Kidney epithelial cell (primary cell): Measurements from ENCODE around the gene CCR1. TPM values are rescaled to one million over a fixed set of nuclear protein-coding genes. Genes with fewer than 3 reads are reported as not detected.

ENCODE experiments used
- DNase-seq: peaks from one replicate; pipeline ENCODE4 v3.0.0-alpha.2; 2010; ENCODE audit warnings: low read depth
- H3K27me3 ChIP-seq: 2 replicates; pipeline ENCODE4 v1.6.0; 2011; ENCODE audit warnings: low read length; ENCODE audit not compliant: control insufficient read depth, insufficient read depth
- H3K36me3 ChIP-seq: 2 replicates; pipeline ENCODE4 v1.5.1; 2011; ENCODE audit warnings: low read length; ENCODE audit not compliant: control insufficient read depth, insufficient read depth
- H3K4me3 ChIP-seq: 2 replicates; pipeline ENCODE4 v1.5.1; 2011; ENCODE audit warnings: low read depth, mild to moderate bottlenecking, control low read depth, low read length
- total RNA-seq: library from RNA; depleted of rRNA; stranded (reverse); fragments of >200 nt; gene quantifications from 2 replicates; pipeline ENCODE4 v1.2.3, GENCODE V29; 2015
- TF ChIP-seq, protein P1 (sequence below): IDR thresholded peaks from 2 replicates; pipeline ENCODE4 v1.5.1; 2011; ENCODE audit warnings: mild to moderate bottlenecking, moderate library complexity, low read length, control low read depth, inconsistent platforms; ENCODE audit not compliant: insufficient read depth, poor library complexity, severe bottlenecking

CCR1 gene
- total RNA-seq, 1 donor from 2014 or later = not detected

DNA sequence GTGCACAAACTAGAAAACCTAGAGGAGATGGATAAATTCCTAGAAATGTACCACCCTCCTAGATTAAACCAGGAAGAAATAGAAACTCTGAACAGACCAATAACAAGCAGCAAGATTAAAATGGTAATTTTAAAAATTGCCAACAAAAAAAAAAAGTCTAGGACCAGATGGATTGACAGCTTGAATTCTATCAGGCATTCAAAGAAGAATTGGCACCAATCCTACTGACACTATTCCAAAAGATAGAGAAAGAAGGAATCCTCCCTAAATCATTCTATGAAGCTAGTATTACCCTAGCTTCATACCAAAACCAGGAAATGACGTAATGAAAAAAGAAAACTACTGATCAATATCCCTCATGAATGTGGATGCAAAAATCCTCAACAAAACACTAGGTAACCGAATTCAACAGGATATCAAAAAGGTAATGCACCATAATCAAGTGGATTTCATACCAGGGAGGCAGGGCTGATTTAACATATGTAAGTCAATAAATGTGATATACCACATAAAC, 10.1 kb upstream of the CCR1 start:
- TF ChIP-seq, protein P1, sequence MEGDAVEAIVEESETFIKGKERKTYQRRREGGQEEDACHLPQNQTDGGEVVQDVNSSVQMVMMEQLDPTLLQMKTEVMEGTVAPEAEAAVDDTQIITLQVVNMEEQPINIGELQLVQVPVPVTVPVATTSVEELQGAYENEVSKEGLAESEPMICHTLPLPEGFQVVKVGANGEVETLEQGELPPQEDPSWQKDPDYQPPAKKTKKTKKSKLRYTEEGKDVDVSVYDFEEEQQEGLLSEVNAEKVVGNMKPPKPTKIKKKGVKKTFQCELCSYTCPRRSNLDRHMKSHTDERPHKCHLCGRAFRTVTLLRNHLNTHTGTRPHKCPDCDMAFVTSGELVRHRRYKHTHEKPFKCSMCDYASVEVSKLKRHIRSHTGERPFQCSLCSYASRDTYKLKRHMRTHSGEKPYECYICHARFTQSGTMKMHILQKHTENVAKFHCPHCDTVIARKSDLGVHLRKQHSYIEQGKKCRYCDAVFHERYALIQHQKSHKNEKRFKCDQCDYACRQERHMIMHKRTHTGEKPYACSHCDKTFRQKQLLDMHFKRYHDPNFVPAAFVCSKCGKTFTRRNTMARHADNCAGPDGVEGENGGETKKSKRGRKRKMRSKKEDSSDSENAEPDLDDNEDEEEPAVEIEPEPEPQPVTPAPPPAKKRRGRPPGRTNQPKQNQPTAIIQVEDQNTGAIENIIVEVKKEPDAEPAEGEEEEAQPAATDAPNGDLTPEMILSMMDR = no peak
- no peak for DNase-seq
- Histone ChIP-seq H3K4me3 (no peak overlapping the region), H3K27me3 (peaks cover 5% of the 10 kb centered on the region), H3K36me3 (no peaks in the 10 kb centered on the region)

- Histone ChIP-seq H3K4me3 (no peak overlapping the region), H3K27me3 (peaks cover 5% of the 10 kb centered on the region), H3K36me3 (no peaks in the 10 kb centered on the region)
- DNase-seq = no peak
- TF ChIP-seq, protein P1 = no peak
Observed at GRCh38 chr3:46215810-46216414, 7.8 kb upstream of the CCR1 start.

GRCh38 chr3:46214751-46215352, 6.7 kb upstream of the CCR1 start:
- H3K4me3 ChIP-seq = no peak overlapping the region
- DNase-seq = no peak
- peaks cover 5% of the 10 kb centered on the region for H3K27me3 ChIP-seq
- TF ChIP-seq, protein P1 = no peak
- no peaks in the 10 kb centered on the region for H3K36me3 ChIP-seq

DNA sequence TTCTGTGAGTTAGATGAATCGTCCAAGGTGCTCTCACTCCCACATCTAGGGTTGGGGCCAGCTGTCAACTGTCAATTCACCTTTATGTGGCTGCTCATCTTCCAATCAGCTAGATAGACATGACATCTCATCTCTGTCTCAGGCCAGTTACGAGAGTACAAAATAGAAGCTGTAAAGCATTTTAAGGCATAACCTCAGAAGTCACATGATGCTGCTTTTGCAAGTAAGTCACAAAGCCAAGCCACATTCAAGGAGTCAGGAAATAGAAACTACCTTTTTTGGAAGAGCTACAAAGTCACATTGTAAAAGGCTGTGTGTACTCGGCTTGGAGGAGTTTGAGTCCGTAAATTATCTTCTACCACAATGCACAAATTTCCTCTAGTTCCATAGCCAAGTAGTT, 5.1 kb upstream of the CCR1 start:
- Histone ChIP-seq H3K36me3 (no peaks in the 10 kb centered on the region), H3K27me3 (peaks cover 5% of the 10 kb centered on the region), H3K4me3 (no peak overlapping the region)
- TF ChIP-seq, protein P1 = no peak
- DNase-seq = no peak

- TF ChIP-seq, protein P1 = no peak
- peaks cover 5% of the 10 kb centered on the region for H3K27me3 ChIP-seq
- H3K36me3 ChIP-seq = no peaks in the 10 kb centered on the region
Observed at GRCh38 chr3:46212101-46212500, 4.0 kb upstream of the CCR1 start.

More at GRCh38 chr3:46212101-46212500, 4.0 kb upstream of the CCR1 start:
- H3K4me3 ChIP-seq = no peak overlapping the region
- DNase-seq = no peak
